Subcutaneous adipose tissue (tissue), 4 donors: ENCODE results near the gene FAM117A. TPM values are rescaled to one million over a fixed set of nuclear protein-coding genes. Genes with fewer than 3 reads are reported as not detected.

ENCODE experiments used
- CTCF ChIP-seq: fragments of 450-650 bp; IDR thresholded peaks from one replicate; pipeline ENCODE4 v1.5.1; 2016; ENCODE audit warnings: low read depth, mild to moderate bottlenecking, control low read depth, antibody characterized with exemption, moderate library complexity
- total RNA-seq, 4 donors: library from RNA; depleted of rRNA; stranded (reverse); fragments of >200 nt; gene quantifications; one replicate each; pipeline ENCODE4 v1.1.0, GENCODE V29; 2016

The FAM117A gene
- total RNA-seq, 4 donors from 2014 or later = 3.9 to 19.4 (median 8.4) TPM

DNA sequence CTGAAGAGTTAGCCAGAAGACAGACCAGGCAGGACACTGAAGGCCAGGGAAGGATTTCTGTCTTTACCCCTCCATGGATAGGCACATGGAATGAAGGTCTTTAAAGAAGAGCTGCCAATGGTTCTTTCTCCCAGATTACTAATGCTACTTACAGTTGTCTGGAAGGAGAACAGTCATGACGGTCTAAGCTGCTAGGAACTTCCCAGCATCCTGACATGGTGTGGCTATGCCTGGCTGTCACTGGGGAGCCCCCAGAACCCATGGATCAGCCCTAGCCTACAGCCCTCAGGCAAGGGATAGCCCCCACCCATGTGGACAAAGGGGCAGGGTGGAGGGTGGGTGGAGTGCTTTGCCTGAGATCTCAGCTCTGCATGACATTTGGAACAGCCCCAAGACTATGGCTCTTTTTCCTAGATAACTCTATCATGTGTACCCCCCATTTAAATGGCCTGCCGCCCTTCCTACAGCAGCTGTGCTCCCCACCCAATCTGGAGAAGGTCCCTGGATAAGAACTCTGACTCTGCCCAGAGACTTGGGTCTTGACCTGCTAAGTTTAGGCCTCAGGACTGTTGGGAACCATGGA, 15.3 kb upstream of the FAM117A start:
- no peak for TF ChIP-seq CTCF

DNA sequence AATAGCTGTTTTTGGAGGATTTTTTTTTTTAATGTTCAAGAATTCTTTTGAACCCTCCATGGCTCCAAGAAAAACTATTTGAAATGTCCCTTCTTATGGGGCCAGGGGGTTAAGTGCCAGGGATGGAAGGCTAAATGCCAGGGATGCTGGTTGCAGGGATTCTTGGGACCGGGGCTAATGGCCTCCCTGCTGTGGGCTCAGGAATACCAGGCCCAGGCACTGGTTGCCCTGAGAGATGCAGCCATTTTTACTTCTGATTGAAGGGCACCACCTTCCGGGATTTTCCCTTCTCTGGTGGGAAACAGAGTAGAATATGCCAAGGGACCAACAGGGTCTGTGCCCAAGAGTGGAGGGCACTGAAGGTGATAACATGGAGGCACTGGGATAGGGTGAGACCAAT, 13.6 kb upstream of the FAM117A start:
- no peak for TF ChIP-seq CTCF

DNA sequence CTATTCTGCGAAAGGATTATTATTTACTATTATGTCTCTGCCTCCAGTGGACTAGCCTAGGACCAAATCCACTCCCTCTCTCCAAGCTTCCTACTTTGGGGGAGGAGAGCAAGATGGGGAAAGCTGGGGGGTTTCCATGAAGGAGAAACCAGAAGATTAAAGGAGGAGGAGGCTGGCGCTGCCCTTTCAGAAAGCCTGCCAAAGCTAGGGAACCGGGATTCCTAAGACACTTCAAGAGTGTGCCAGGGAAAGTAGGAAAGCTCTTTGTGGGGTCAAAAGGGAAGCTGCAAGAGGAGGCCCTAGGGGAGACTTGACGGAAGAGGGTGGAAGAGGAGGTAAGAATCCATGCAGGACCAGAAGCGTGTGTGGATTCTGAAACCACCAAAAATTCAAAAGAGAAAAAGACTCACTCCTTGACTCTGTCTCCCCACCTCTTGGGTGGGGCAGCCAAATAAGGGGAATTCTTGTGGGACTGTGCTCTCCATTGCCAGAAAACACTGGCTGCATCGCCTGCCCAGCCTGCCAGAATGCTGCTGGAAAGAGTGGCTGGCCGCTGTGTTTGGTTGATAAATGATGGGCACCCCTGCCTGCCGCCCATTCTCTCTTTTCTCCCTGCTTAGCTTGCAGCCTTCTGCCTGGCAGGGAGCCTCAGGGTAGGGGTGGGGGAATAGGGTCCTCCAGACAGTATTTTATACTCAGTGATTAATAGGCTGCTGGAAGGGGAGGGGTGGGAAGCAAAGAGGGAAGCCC, 12.8 kb upstream of the FAM117A start:
- TF ChIP-seq CTCF = no peak

GRCh38 chr17:49775546-49776260, 11.8 kb upstream of the FAM117A start:
- no peak for TF ChIP-seq CTCF

- TF ChIP-seq CTCF = no peak
Measured at GRCh38 chr17:49766918-49767530, 3.1 kb upstream of the FAM117A start.

GRCh38 chr17:49764559-49765180, 739 bp upstream of the FAM117A start:
- TF ChIP-seq CTCF = no peak
